K562 (cell line): ENCODE results near the gene CD44. TPM values are rescaled to one million over a fixed set of nuclear protein-coding genes. Genes with fewer than 3 reads are reported as not detected.

ENCODE experiments used
- ATAC-seq: fragments of 200-7000 bp; cut with Tn5 transposase; 3 replicates; pipeline ENCODE4 v1.9.1; 2020; ENCODE audit warnings: moderate library complexity
- BruUV-seq: library from RNA; stranded (reverse); fragments of 400-500 nt; replicated peaks from 2 replicates; lab custom pipeline; 2021; lab: Mats Ljungman, UMichigan
- CTCF ChIA-PET: fragments of 300-600 bp; formaldehyde crosslinking; extraction: SDS; loops from one replicate; lab custom pipeline; 2021; ENCODE audit warnings: low intra/inter-chr PET ratio; lab: Yijun Ruan, JAX
- POLR2A ChIA-PET: fragments of 300-600, 350-650 bp; sonication (Branson Sonifier 250); formaldehyde crosslinking; extraction: SDS; loops from one replicate; lab custom pipeline; 2021; ENCODE audit warnings: antibody characterized with exemption, inconsistent platforms; lab: Yijun Ruan, JAX
- DNase-seq, 4 experiments: peaks; one replicate each; pipeline versions ENCODE4 v3.0.0 to v3.0.0-alpha.2; 2011 to 2018; ENCODE audit warnings: low spot score in 3 of 4, mixed read lengths in 3 of 4; ENCODE audit errors: extremely low read depth in 1 of 4
- FAIRE-seq: peaks from 2 replicates; lab custom pipeline; 2011; peaks lifted over from hg19 to GRCh38; lab: Jason Lieb, UNC
- H2AFZ ChIP-seq: 2 replicates; pipeline ENCODE4 v1.6.0; 2011; ENCODE audit warnings: low read depth, low read length, control low read depth, inconsistent platforms
- H3K27ac ChIP-seq: fragments of 200-600 bp; 3 replicates; pipeline ENCODE4 v1.8.0; 2011; ENCODE audit warnings: low read depth, mild to moderate bottlenecking, control low read depth, inconsistent platforms, low read length, moderate library complexity, mixed read lengths; ENCODE audit errors: extremely low read depth
- H3K27me3 ChIP-seq, 2 experiments: fragments of 300-600 bp in 1 of 2; 2 replicates in 1 of 2; 3 replicates in 1 of 2; pipeline versions ENCODE4 v1.6.0 to v1.8.0; 2011; ENCODE audit warnings: inconsistent platforms in 2 of 2, low read length in 2 of 2, mild to moderate bottlenecking in 1 of 2, mixed read lengths in 1 of 2, moderate library complexity in 1 of 2; ENCODE audit not compliant: control insufficient read depth in 2 of 2, insufficient read depth in 2 of 2
- H3K36me3 ChIP-seq: fragments of 300-600 bp; 3 replicates; pipeline ENCODE4 v1.8.0; 2011; ENCODE audit warnings: mild to moderate bottlenecking, low read length, inconsistent platforms; ENCODE audit not compliant: control insufficient read depth, insufficient read depth
- H3K4me1 ChIP-seq, 2 experiments: fragments of 200-600 bp in 1 of 2; replicated peaks in 1 of 2; 2 replicates in 1 of 2; 3 replicates in 1 of 2; pipeline versions ENCODE4 v1.5.1 to v1.8.0; 2011; ENCODE audit warnings: inconsistent platforms in 2 of 2, low read length in 2 of 2, mild to moderate bottlenecking in 1 of 2, mixed read lengths in 1 of 2, moderate library complexity in 1 of 2; ENCODE audit not compliant: control insufficient read depth in 2 of 2, insufficient read depth in 2 of 2
- H3K4me2 ChIP-seq: 2 replicates; pipeline ENCODE4 v1.6.1; 2011; ENCODE audit warnings: low read length, control low read depth, inconsistent platforms, mixed read lengths; ENCODE audit not compliant: insufficient read depth
- H3K4me3 ChIP-seq: fragments of 200-600 bp; sonication (generic), shearing (Covaris generic); 2 replicates; pipeline ENCODE4 v1.5.1; 2016; ENCODE audit warnings: control low read depth, inconsistent platforms
- H3K79me2 ChIP-seq: fragments of 200-600 bp; 3 replicates; pipeline ENCODE4 v1.8.0; 2011; ENCODE audit warnings: low read length, inconsistent platforms; ENCODE audit not compliant: control insufficient read depth, insufficient read depth
- H3K9ac ChIP-seq, 2 experiments: 2 replicates each; pipeline versions ENCODE4 v1.6.0 to v1.6.1; 2011; ENCODE audit warnings: low read depth in 2 of 2, low read length in 2 of 2, control low read depth in 1 of 2, inconsistent platforms in 1 of 2, mild to moderate bottlenecking in 1 of 2, mixed read lengths in 1 of 2; ENCODE audit not compliant: insufficient read depth in 1 of 2
- H3K9me1 ChIP-seq: one replicate; pipeline ENCODE4 v1.6.0; 2011; ENCODE audit warnings: inconsistent platforms, mild to moderate bottlenecking, low read length, moderate library complexity; ENCODE audit not compliant: control insufficient read depth, insufficient read depth
- H3K9me3 ChIP-seq: replicated peaks from 2 replicates; pipeline ENCODE4 v1.5.1; 2011; ENCODE audit warnings: low read depth, low read length, inconsistent platforms; ENCODE audit not compliant: control insufficient read depth, insufficient read depth
- H4K20me1 ChIP-seq: replicated peaks from 2 replicates; pipeline ENCODE4 v1.6.1; 2011; ENCODE audit warnings: low read length, inconsistent platforms, mixed read lengths; ENCODE audit not compliant: control insufficient read depth, insufficient read depth
- FOXM1 ChIP-seq, 2 experiments: fragments of 450-650 bp in 1 of 2; sonication (generic) in 1 of 2; formaldehyde crosslinking in 1 of 2; IDR thresholded peaks; 2 replicates each; pipeline versions ENCODE4 v1.6.1 to v1.9.0; 2017 to 2022; ENCODE audit warnings: low read depth in 2 of 2, mild to moderate bottlenecking in 2 of 2, missing genetic modification reagents in 1 of 2, moderate library complexity in 1 of 2
- HEY1 ChIP-seq: fragments of 250-450 bp; sonication (Bioruptor Pico); IDR thresholded peaks from 2 replicates; pipeline ENCODE4 v1.5.0; 2020; ENCODE audit warnings: mild to moderate bottlenecking, moderate library complexity, borderline replicate concordance
- PHB2 ChIP-seq: fragments of 450-650 bp; IDR thresholded peaks from 2 replicates; pipeline ENCODE4 v1.6.1; 2017; ENCODE audit warnings: low read depth
- ZNF143 ChIP-seq: sonication (generic); formaldehyde crosslinking; IDR thresholded peaks from 2 replicates; pipeline ENCODE4 v1.9.0; 2022; ENCODE audit warnings: mild to moderate bottlenecking, missing genetic modification reagents
- ZNF232 ChIP-seq: sonication (generic); formaldehyde crosslinking; IDR thresholded peaks from 2 replicates; pipeline ENCODE4 v1.8.0; 2022; ENCODE audit warnings: mild to moderate bottlenecking, missing genetic modification reagents
- WGBS: fragments of 100-300 bp; shearing (Covaris generic); methylation state at CpG from one replicate; pipeline ENCODE4 v1.1.6; 2016; ENCODE audit warnings: low coverage, mixed read lengths; ENCODE audit not compliant: insufficient coverage; ENCODE audit errors: missing lambda C conversion rate; 5-methylcytosine and 5-hydroxymethylcytosine counted together
- in situ Hi-C: fragments of 300-500 bp; cut with MboI; formaldehyde crosslinking; loops from 4 replicates; pipeline ENCODE4 v1.15.0; 2018; ENCODE audit warnings: inconsistent platforms, mixed read lengths
- intact Hi-C: fragments of 100-400 bp; cut with micrococcal nuclease; formaldehyde crosslinking; loops from 2 replicates; pipeline ENCODE4 v1.14.2; 2022
- polyA plus RNA-seq, 8 experiments: library from polyadenylated mRNA; depleted of rRNA in 4 of 8; stranded (reverse) in 5 of 8; unstranded in 3 of 8; fragments of >200 nt; fragmentation: Nextera tagmentation in 2 of 8; fragmentation: Illumina TruSeq in 1 of 8; extraction: Ambion mirVana in 2 of 8; extraction: Trizol in 1 of 8; gene quantifications; 2 replicates each; pipeline versions ENCODE4 v1.2.1 to v1.2.3, GENCODE V29; 2011 to 2014; ENCODE audit warnings: inconsistent platforms in 1 of 8, missing spikeins in 1 of 8
- total RNA-seq, 7 experiments: library from RNA; depleted of rRNA in 6 of 7; stranded (reverse); fragments of >200 nt in 6 of 7; fragmentation: Illumina TruSeq in 2 of 7; extraction: Trizol in 2 of 7; gene quantifications; 2 replicates each; pipeline versions ENCODE4 v1.2.1 to v1.2.3, GENCODE V29; 2011 to 2021; ENCODE audit warnings: low replicate concordance in 1 of 7
- TF ChIP-seq, protein P1 (sequence below): fragments of 250-450 bp; sonication (Bioruptor Pico); IDR thresholded peaks from 2 replicates; pipeline ENCODE4 v1.5.0; 2022; ENCODE audit warnings: mild to moderate bottlenecking
- TF ChIP-seq, protein P2 (sequence below): fragments of 250-450 bp; sonication (Bioruptor Pico); IDR thresholded peaks from 2 replicates; pipeline ENCODE4 v1.4.0; 2020

The CD44 gene
- total and polyA plus RNA-seq, 9 of the 15 experiments (the other 6 are each of a cell fraction or from before 2014, with no cell fraction given): 1.2 to 13.9 (median 3.0) TPM

DNA sequence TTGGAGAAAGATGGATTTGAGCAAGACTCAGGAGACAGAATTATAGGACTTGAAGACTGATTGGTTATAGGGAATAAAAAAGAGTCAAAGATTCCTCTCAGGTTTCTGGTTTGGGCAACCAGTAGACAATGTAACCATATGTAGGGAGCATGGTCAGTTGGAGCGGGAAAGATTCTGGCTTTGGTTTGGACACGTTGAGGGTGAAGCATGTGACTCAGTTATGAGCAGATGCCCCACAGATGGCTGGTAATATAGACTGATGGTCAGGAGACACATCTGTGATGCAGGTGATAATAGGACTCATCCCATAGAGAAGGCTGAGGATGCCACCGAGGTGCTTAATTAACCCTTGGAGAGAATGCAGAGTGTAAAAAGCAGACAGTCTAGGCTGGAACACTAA is 132.1 kb downstream of the CD44 start:
- Histone ChIP-seq H4K20me1 (no peaks in the 10 kb centered on the region), H3K4me2 (no peak overlapping the region), H3K9me1 (no peaks in the 10 kb centered on the region), H3K27me3 (no peaks in the 10 kb centered on the region; a peak in 1 of 5 replicates), H3K4me3 (no peak overlapping the region), H3K27ac (no peak overlapping the region), H3K9me3 (no peaks in the 10 kb centered on the region), H3K4me1 (no peaks in the 10 kb centered on the region), H3K36me3 (no peaks in the 10 kb centered on the region), H3K79me2 (no peaks in the 10 kb centered on the region), H3K9ac (no peak overlapping the region), H2AFZ (no peak overlapping the region)
- DNase-seq (no peak), FAIRE-seq (no peak), ATAC-seq (no peak)
- in situ Hi-C loops: no loop called here
- WGBS: 0% methylated on average over 3 of the region's 3 CpGs
- BruUV-seq: no TSS peak
- ChIA-PET CTCF (no interaction called here), POLR2A (no interaction called here)
- TF ChIP-seq HEY1 (CRISPR knock-in tag): no peak
- TF ChIP-seq, protein P1, sequence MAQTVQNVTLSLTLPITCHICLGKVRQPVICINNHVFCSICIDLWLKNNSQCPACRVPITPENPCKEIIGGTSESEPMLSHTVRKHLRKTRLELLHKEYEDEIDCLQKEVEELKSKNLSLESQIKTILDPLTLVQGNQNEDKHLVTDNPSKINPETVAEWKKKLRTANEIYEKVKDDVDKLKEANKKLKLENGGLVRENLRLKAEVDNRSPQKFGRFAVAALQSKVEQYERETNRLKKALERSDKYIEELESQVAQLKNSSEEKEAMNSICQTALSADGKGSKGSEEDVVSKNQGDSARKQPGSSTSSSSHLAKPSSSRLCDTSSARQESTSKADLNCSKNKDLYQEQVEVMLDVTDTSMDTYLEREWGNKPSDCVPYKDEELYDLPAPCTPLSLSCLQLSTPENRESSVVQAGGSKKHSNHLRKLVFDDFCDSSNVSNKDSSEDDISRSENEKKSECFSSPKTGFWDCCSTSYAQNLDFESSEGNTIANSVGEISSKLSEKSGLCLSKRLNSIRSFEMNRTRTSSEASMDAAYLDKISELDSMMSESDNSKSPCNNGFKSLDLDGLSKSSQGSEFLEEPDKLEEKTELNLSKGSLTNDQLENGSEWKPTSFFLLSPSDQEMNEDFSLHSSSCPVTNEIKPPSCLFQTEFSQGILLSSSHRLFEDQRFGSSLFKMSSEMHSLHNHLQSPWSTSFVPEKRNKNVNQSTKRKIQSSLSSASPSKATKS (CRISPR knock-in tag): no peak
- intact Hi-C loops: no loop called here

DNA sequence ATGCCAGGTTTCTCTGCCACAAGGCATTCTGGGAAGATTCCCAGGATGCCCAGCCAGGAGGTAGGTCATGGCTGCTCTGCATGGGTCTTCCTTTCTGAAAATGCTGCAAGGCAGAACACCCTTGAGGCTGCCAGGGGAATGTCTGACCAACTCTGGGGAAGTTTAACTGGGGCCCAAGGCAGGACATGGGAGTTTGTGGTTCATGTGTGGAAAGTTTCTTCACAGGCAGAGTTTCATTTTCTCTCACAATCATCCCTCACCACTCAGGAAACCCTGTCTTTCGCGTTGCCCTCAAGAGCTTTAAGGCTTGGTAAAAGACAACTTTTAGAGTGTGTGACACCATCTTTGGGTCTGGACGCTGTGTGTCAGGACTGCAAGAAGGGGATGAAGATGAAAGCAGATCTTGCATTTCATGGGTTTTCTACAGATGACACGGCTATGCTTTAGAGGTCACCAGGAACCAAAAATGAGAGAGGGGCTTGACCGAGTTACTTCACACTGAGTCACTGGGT is 133.5 kb downstream of the CD44 start:
- Histone ChIP-seq H4K20me1 (no peaks in the 10 kb centered on the region), H3K27ac (no peak overlapping the region), H3K9ac (no peak overlapping the region), H3K27me3 (no peaks in the 10 kb centered on the region; a peak in 1 of 5 replicates), H3K4me3 (no peak overlapping the region), H3K9me1 (no peaks in the 10 kb centered on the region), H3K9me3 (no peaks in the 10 kb centered on the region), H3K4me1 (no peaks in the 10 kb centered on the region), H2AFZ (no peak overlapping the region), H3K36me3 (no peaks in the 10 kb centered on the region), H3K4me2 (no peak overlapping the region), H3K79me2 (no peaks in the 10 kb centered on the region)
- FAIRE-seq (no peak), ATAC-seq (no peak), DNase-seq (no peak)
- 0% methylated on average over 5 of the region's 5 CpGs for WGBS
- CTCF ChIA-PET: no interaction called here
- intact Hi-C loops: no loop called here
- in situ Hi-C loops: no loop called here
- POLR2A ChIA-PET: no interaction called here
- no TSS peak for BruUV-seq
- TF ChIP-seq PHB2 (no peak), ZNF232 (CRISPR knock-in tag) (no peak), ZNF143 (CRISPR knock-in tag) (no peak), FOXM1 (IDR thresholded peaks at IDR 0.05; ENCODE audit: low read depth) (no peak), FOXM1 (CRISPR knock-in tag; IDR thresholded peaks at IDR 0.05; ENCODE audit: low read depth) (no peak)
- TF ChIP-seq, protein P2, sequence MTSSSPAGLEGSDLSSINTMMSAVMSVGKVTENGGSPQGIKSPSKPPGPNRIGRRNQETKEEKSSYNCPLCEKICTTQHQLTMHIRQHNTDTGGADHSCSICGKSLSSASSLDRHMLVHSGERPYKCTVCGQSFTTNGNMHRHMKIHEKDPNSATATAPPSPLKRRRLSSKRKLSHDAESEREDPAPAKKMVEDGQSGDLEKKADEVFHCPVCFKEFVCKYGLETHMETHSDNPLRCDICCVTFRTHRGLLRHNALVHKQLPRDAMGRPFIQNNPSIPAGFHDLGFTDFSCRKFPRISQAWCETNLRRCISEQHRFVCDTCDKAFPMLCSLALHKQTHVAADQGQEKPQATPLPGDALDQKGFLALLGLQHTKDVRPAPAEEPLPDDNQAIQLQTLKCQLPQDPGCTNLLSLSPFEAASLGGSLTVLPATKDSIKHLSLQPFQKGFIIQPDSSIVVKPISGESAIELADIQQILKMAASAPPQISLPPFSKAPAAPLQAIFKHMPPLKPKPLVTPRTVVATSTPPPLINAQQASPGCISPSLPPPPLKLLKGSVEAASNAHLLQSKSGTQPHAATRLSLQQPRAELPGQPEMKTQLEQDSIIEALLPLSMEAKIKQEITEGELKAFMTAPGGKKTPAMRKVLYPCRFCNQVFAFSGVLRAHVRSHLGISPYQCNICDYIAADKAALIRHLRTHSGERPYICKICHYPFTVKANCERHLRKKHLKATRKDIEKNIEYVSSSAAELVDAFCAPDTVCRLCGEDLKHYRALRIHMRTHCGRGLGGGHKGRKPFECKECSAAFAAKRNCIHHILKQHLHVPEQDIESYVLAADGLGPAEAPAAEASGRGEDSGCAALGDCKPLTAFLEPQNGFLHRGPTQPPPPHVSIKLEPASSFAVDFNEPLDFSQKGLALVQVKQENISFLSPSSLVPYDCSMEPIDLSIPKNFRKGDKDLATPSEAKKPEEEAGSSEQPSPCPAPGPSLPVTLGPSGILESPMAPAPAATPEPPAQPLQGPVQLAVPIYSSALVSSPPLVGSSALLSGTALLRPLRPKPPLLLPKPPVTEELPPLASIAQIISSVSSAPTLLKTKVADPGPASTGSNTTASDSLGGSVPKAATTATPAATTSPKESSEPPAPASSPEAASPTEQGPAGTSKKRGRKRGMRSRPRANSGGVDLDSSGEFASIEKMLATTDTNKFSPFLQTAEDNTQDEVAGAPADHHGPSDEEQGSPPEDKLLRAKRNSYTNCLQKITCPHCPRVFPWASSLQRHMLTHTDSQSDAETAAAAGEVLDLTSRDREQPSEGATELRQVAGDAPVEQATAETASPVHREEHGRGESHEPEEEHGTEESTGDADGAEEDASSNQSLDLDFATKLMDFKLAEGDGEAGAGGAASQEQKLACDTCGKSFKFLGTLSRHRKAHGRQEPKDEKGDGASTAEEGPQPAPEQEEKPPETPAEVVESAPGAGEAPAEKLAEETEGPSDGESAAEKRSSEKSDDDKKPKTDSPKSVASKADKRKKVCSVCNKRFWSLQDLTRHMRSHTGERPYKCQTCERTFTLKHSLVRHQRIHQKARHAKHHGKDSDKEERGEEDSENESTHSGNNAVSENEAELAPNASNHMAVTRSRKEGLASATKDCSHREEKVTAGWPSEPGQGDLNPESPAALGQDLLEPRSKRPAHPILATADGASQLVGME (CRISPR knock-in tag): no peak
